Measurements from ENCODE around the gene PPDPF.

The PPDPF gene

DNA sequence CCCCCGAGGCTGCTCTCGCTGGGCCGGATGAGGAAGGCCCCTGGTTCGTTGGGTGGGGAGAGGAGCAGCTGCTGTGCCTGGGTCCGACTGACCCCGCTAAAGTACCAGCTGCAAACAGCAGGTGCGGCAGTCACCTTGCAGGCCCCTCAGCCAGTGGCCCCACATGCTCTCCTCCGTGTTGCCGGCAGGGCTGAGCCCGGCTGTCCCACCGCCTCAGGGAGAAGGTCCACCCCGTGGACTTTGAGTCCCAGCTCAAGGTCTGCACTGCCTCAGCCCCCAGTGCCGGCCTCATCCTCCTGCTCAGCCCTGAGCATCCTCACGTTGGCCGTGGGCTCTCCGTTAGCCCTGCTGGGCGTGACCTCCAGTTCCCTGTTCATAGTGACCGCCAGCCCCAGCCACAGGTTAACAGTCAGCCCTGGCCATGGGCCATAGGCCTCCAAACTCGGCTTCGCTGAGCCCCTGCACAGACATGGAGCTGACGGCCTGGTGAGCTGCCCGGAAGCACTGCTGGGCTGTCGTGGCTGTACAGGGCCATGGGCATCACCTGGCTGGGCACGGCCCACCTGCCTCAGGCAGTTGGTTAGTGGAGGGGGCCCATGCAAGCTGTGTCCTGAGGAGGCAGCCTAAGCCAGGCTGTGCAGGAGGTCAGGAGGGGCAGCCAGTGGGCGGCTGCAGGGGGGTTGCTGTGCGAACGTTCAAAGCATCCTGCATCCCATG, 23.8 kb downstream of the PPDPF start:
- DNase-seq: no peak
- Histone ChIP-seq H3K27ac (ENCODE audit: insufficient read depth, low read length, poor library complexity, severe bottlenecking) (no peak overlapping the region), H3K9me3 (ENCODE audit: control insufficient read depth, low read length) (no peaks in the 10 kb centered on the region), H3K36me3 (ENCODE audit: control insufficient read depth, insufficient read depth, low read length) (no peaks in the 10 kb centered on the region), H3K4me1 (ENCODE audit: control insufficient read depth, insufficient read depth, low read length, poor library complexity, severe bottlenecking) (no peaks in the 10 kb centered on the region), H3K27me3 (replicated peaks; ENCODE audit: control insufficient read depth, insufficient read depth, low read length, poor library complexity, severe bottlenecking) (no peaks in the 10 kb centered on the region), H3K4me3 (ENCODE audit: insufficient read depth, low read depth, low read length, poor library complexity, severe bottlenecking) (no peak overlapping the region)

- Histone ChIP-seq H3K4me1 (ENCODE audit: control insufficient read depth, insufficient read depth, low read length, poor library complexity, severe bottlenecking) (no peaks in the 10 kb centered on the region), H3K27me3 (replicated peaks; ENCODE audit: control insufficient read depth, insufficient read depth, low read length, poor library complexity, severe bottlenecking) (peaks cover 2% of the 10 kb centered on the region), H3K9me3 (ENCODE audit: control insufficient read depth, low read length) (no peaks in the 10 kb centered on the region), H3K4me3 (ENCODE audit: insufficient read depth, low read depth, low read length, poor library complexity, severe bottlenecking) (no peak overlapping the region), H3K27ac (ENCODE audit: insufficient read depth, low read length, poor library complexity, severe bottlenecking) (no peak overlapping the region), H3K36me3 (ENCODE audit: control insufficient read depth, insufficient read depth, low read length) (no peaks in the 10 kb centered on the region)
- no peak for DNase-seq
Measured at GRCh38 chr20:63544958-63545516, 24.5 kb downstream of the PPDPF start.

DNA sequence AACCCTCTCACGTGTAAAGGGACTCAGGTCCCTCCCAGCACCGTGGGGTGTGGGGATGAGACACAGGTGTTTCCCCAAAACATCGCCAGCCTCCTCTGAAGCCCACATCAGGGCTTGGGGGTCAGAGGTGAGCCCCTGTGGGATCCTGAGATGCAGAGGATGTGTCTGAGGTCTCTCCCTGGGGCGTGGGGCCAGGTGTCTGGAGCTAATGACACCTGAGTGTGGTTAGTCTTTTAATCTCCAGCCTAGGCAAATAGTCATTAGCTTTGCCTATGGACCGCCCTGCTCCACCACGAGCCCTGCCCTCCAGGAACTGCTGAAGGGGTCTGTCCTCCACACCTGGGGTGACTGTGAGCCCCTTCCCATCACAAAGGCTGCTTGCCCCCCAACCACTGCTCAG, 25.2 kb downstream of the PPDPF start:
- H3K9me3 ChIP-seq (ENCODE audit: control insufficient read depth, low read length): no peaks in the 10 kb centered on the region
- H3K36me3 ChIP-seq (ENCODE audit: control insufficient read depth, insufficient read depth, low read length): no peaks in the 10 kb centered on the region
- H3K27me3 ChIP-seq (replicated peaks; ENCODE audit: control insufficient read depth, insufficient read depth, low read length, poor library complexity, severe bottlenecking): peaks cover 3% of the 10 kb centered on the region
- no peak overlapping the region for H3K4me3 ChIP-seq (ENCODE audit: insufficient read depth, low read depth, low read length, poor library complexity, severe bottlenecking)
- H3K27ac ChIP-seq (ENCODE audit: insufficient read depth, low read length, poor library complexity, severe bottlenecking): no peak overlapping the region
- no peaks in the 10 kb centered on the region for H3K4me1 ChIP-seq (ENCODE audit: control insufficient read depth, insufficient read depth, low read length, poor library complexity, severe bottlenecking)
- DNase-seq: no peak

GRCh38 chr20:63546256-63546955, 25.8 kb downstream of the PPDPF start:
- H3K4me1 ChIP-seq (ENCODE audit: control insufficient read depth, insufficient read depth, low read length, poor library complexity, severe bottlenecking): no peaks in the 10 kb centered on the region
- no peaks in the 10 kb centered on the region for H3K36me3 ChIP-seq (ENCODE audit: control insufficient read depth, insufficient read depth, low read length)
- no peak overlapping the region for H3K27ac ChIP-seq (ENCODE audit: insufficient read depth, low read length, poor library complexity, severe bottlenecking)
- H3K27me3 ChIP-seq (replicated peaks; ENCODE audit: control insufficient read depth, insufficient read depth, low read length, poor library complexity, severe bottlenecking): peaks cover 3% of the 10 kb centered on the region
- no peaks in the 10 kb centered on the region for H3K9me3 ChIP-seq (ENCODE audit: control insufficient read depth, low read length)
- DNase-seq: no peak
- no peak overlapping the region for H3K4me3 ChIP-seq (ENCODE audit: insufficient read depth, low read depth, low read length, poor library complexity, severe bottlenecking)

DNA sequence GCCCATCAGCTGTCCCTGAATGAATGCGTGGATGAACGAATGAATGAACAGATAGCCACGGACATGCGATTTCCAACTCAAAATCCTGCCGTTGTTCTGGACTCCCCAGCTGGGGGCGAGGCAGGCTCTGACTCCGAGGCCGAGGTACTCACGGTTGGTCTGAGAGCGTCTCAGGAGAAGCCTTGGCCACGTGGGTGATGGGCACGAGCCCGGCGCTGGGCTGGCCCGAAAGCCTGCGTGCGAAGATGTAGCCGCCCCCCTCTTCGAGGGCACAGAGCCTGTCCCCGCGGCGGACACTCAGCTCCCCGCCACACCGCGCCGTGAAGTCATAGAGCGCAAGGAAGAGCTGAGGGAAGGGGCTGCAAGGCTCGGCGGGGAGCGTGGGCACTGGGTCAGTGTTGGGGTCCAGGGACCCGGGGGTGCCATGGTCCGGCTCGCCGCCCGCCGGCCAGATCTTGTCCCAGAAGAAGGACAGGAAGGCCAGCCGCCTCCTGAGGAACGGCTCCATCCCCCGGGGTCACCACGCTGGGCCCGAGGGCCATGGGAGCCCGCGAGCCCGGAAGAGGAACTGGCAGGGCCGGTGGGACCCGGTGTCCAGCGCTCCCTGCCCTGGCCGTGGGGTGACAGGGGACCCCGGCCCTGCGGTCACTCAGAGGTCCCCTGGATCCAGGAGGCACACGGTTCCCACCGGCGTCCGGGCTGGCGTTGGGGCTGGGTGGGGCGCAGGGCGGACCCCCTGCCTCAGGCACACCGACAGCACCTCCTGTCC, 26.6 kb downstream of the PPDPF start:
- no peaks in the 10 kb centered on the region for H3K36me3 ChIP-seq (ENCODE audit: control insufficient read depth, insufficient read depth, low read length)
- no peaks in the 10 kb centered on the region for H3K9me3 ChIP-seq (ENCODE audit: control insufficient read depth, low read length)
- H3K27me3 ChIP-seq (replicated peaks; ENCODE audit: control insufficient read depth, insufficient read depth, low read length, poor library complexity, severe bottlenecking): peaks cover 3% of the 10 kb centered on the region
- no peak overlapping the region for H3K4me3 ChIP-seq (ENCODE audit: insufficient read depth, low read depth, low read length, poor library complexity, severe bottlenecking)
- no peak overlapping the region for H3K27ac ChIP-seq (ENCODE audit: insufficient read depth, low read length, poor library complexity, severe bottlenecking)
- peaks cover 2% of the 10 kb centered on the region for H3K4me1 ChIP-seq (ENCODE audit: control insufficient read depth, insufficient read depth, low read length, poor library complexity, severe bottlenecking)
- DNase-seq: no peak

DNA sequence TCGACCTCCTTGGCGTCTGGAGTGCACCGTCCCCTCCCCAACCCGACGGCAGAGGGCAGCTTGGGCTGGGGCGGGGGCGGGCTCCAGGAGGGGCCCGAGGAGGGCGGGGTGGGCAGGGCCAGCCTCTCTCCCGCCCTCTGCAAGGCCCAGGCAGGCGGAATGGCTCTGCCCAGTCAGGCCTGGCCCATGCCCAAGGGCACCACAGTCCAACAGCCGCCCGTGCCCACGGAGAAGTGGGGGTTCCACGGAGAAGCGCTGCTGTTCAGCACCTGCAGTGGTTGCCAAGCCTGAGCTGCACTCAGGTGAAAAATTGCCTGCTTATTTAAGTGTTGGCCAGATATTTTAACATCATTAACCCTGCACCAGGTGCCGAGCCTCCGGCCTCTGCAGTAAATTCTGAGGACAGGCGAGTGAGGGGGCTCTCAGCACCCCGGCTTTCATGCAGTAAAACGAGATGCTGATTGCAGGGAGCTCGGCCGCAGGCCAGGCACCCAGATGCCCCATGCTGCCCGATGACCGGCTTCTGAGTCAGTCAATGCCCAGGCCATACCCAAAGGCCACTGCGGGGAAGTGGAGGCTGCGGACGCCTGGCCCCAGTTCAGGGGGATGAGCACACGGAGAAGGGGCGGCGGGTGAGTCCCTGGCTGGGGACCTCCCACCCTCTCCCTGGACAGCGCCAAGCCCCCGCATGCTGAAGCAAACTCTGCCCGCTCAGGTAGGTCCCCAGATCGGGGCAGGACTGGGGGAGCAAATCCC, 27.3 kb downstream of the PPDPF start, which contains the start of gene SRMS:
Gene SRMS (minus strand): TSS at position 25 of the 756 bp plus-strand sequence. CDS start 286 bp downstream, outside the sequence.
- Histone ChIP-seq H3K4me3 (ENCODE audit: insufficient read depth, low read depth, low read length, poor library complexity, severe bottlenecking) (no peak within 1 kb of the TSS), H3K4me1 (ENCODE audit: control insufficient read depth, insufficient read depth, low read length, poor library complexity, severe bottlenecking) (peaks cover 9% of the 10 kb centered on the region), H3K36me3 (ENCODE audit: control insufficient read depth, insufficient read depth, low read length) (no peaks in the 10 kb centered on the region), H3K9me3 (ENCODE audit: control insufficient read depth, low read length) (no peaks in the 10 kb centered on the region), H3K27me3 (replicated peaks; ENCODE audit: control insufficient read depth, insufficient read depth, low read length, poor library complexity, severe bottlenecking) (peaks cover 3% of the 10 kb centered on the region), H3K27ac (ENCODE audit: insufficient read depth, low read length, poor library complexity, severe bottlenecking) (no peak within 1 kb of the TSS)
- no peak for DNase-seq

DNA sequence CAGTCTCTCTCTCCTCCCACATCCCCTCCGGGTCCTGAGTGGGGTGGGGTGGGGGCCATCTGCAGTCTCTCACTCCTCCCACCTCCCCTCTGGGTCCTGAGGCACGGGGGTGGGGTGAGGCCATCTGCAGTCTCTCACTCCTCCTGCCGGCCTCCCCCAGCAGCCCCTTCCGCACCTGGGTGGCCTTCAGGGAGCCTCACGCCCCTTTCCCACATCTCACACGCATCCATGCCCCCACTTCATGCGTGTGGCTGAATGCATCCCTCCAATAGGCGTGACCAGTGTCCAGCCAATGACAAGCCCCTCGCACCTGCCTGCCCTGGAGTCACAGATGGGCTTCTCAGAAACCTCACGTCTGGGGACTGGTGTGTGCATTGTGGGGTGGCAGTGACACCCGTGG, 28.0 kb downstream of the PPDPF start:
- Histone ChIP-seq H3K4me1 (ENCODE audit: control insufficient read depth, insufficient read depth, low read length, poor library complexity, severe bottlenecking) (peaks cover 13% of the 10 kb centered on the region), H3K4me3 (ENCODE audit: insufficient read depth, low read depth, low read length, poor library complexity, severe bottlenecking) (no peak overlapping the region), H3K9me3 (ENCODE audit: control insufficient read depth, low read length) (no peaks in the 10 kb centered on the region), H3K27me3 (replicated peaks; ENCODE audit: control insufficient read depth, insufficient read depth, low read length, poor library complexity, severe bottlenecking) (peaks cover 3% of the 10 kb centered on the region), H3K27ac (ENCODE audit: insufficient read depth, low read length, poor library complexity, severe bottlenecking) (no peak overlapping the region), H3K36me3 (ENCODE audit: control insufficient read depth, insufficient read depth, low read length) (no peaks in the 10 kb centered on the region)
- DNase-seq: no peak

DNA sequence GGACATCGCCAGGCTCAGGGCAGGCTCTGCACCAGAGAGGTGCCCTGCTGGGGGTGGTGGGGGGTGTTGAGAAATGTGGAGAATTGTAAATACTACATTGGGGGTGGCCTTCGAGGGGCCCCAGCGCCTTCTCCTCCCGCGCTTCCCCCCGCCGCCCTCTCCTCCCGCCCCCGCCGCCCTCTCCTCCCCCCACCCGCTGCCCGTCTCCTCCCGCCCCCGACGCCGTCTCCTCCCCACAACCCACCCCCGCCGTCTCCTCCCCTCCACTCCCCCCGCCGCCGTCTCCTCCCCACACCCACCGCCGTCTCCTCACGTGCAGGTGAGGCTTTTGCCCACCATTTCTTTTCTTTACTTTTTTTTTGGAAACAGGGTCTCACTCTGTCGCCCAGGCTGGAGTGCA, 28.5 kb downstream of the PPDPF start:
- no peaks in the 10 kb centered on the region for H3K9me3 ChIP-seq (ENCODE audit: control insufficient read depth, low read length)
- no peaks in the 10 kb centered on the region for H3K36me3 ChIP-seq (ENCODE audit: control insufficient read depth, insufficient read depth, low read length)
- no peak overlapping the region for H3K27ac ChIP-seq (ENCODE audit: insufficient read depth, low read length, poor library complexity, severe bottlenecking)
- no peak for DNase-seq
- no peak overlapping the region for H3K4me3 ChIP-seq (ENCODE audit: insufficient read depth, low read depth, low read length, poor library complexity, severe bottlenecking)
- H3K4me1 ChIP-seq (ENCODE audit: control insufficient read depth, insufficient read depth, low read length, poor library complexity, severe bottlenecking): peaks cover 16% of the 10 kb centered on the region
- peaks cover 3% of the 10 kb centered on the region for H3K27me3 ChIP-seq (replicated peaks; ENCODE audit: control insufficient read depth, insufficient read depth, low read length, poor library complexity, severe bottlenecking)

DNA sequence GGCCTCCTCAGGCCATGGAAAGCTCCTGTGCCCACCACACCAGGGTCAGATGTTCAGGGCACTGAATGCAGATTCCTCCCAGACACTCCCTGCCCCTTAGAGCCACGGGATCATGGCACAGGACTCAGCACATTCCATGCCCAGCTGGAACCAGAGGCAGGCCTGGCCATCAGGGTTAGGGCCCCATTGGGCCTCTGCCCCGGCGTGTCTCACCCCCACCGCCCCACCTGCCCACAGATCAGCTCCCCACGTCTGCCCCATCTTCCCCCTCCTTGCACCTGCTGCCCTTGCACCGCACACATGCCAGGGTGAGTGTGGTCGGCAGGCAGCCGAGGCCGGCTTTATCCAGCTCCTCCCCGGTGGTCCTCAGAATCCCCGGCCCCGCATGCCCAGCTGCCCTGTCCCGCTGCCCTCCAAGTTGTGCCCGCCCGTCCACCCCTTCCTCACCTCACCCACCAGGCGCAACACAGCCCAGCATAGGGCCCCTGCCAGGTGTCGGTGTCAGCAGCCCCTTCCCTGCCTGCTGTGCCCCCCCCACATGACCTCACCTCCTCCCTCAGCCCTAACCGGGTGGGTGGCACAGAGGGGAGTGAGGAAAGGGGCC, 29.2 kb downstream of the PPDPF start:
- Histone ChIP-seq H3K27me3 (replicated peaks; ENCODE audit: control insufficient read depth, insufficient read depth, low read length, poor library complexity, severe bottlenecking) (peaks cover 3% of the 10 kb centered on the region), H3K4me3 (ENCODE audit: insufficient read depth, low read depth, low read length, poor library complexity, severe bottlenecking) (no peak overlapping the region), H3K4me1 (ENCODE audit: control insufficient read depth, insufficient read depth, low read length, poor library complexity, severe bottlenecking) (peaks cover 16% of the 10 kb centered on the region), H3K36me3 (ENCODE audit: control insufficient read depth, insufficient read depth, low read length) (no peaks in the 10 kb centered on the region), H3K27ac (ENCODE audit: insufficient read depth, low read length, poor library complexity, severe bottlenecking) (no peak overlapping the region), H3K9me3 (ENCODE audit: control insufficient read depth, low read length) (no peaks in the 10 kb centered on the region)
- no peak for DNase-seq

All from effector memory CD4-positive, alpha-beta T cell (primary cell).